MCF 10A (cell line): ENCODE data around the gene OR14I1. TPM values are rescaled to one million over a fixed set of nuclear protein-coding genes. Genes with fewer than 3 reads are reported as not detected.

Source experiments
- BruUV-seq: library from RNA; stranded (reverse); fragments of 400-500 nt; replicated peaks from 2 replicates; lab custom pipeline; 2021; lab: Mats Ljungman, UMichigan
- CTCF ChIA-PET: fragments of 300-600 bp; sonication (Branson Sonifier 250); formaldehyde crosslinking; extraction: SDS; loops from one replicate; lab custom pipeline; 2021; ENCODE audit warnings: antibody characterized with exemption, inconsistent platforms; lab: Yijun Ruan, JAX
- POLR2A ChIA-PET: fragments of 300-600, 350-650 bp; sonication (Branson Sonifier 250); formaldehyde crosslinking; extraction: SDS; loops from one replicate; lab custom pipeline; 2020; ENCODE audit warnings: antibody characterized with exemption, inconsistent platforms; lab: Yijun Ruan, JAX
- DNase-seq: peaks from one replicate; pipeline ENCODE4 v3.0.0-alpha.2; 2018; ENCODE audit not compliant: unreplicated experiment
- H3K27ac Mint-ChIP-seq: one replicate; pipeline ENCODE4 v1.8.0; 2022; ENCODE audit warnings: mild to moderate bottlenecking, low read depth, mixed read lengths; ENCODE audit not compliant: unreplicated experiment
- H3K27me3 Mint-ChIP-seq: one replicate; pipeline ENCODE4 v1.8.0; 2022; ENCODE audit warnings: mixed read lengths; ENCODE audit not compliant: insufficient read depth, unreplicated experiment
- H3K36me3 Mint-ChIP-seq: one replicate; pipeline ENCODE4 v1.8.0; 2022; ENCODE audit warnings: mild to moderate bottlenecking, moderate library complexity, mixed read lengths; ENCODE audit not compliant: insufficient read depth, unreplicated experiment
- H3K4me1 Mint-ChIP-seq: one replicate; pipeline ENCODE4 v1.8.0; 2022; ENCODE audit warnings: mixed read lengths; ENCODE audit not compliant: insufficient read depth, unreplicated experiment
- H3K4me3 Mint-ChIP-seq: one replicate; pipeline ENCODE4 v1.8.0; 2022; ENCODE audit warnings: mild to moderate bottlenecking, moderate library complexity, mixed read lengths; ENCODE audit not compliant: unreplicated experiment
- H3K9me3 Mint-ChIP-seq: one replicate; pipeline ENCODE4 v1.8.0; 2022; ENCODE audit warnings: mixed read lengths; ENCODE audit not compliant: unreplicated experiment
- intact Hi-C: fragments of 100-400 bp; cut with micrococcal nuclease; formaldehyde crosslinking; loops from 2 replicates; pipeline ENCODE4 v1.14.1; 2022
- total RNA-seq: library from RNA; stranded (reverse); gene quantifications from 2 replicates; pipeline ENCODE4 v1.2.3, GENCODE V29; 2022
- TF ChIP-seq, protein P1 (sequence below): fragments of 200-600 bp; IDR thresholded peaks from one replicate; pipeline ENCODE4 v1.8.0; 2022; ENCODE audit warnings: antibody characterized with exemption, mild to moderate bottlenecking; ENCODE audit not compliant: unreplicated experiment

Gene OR14I1
- total RNA-seq, 1 experiment from 2014 or later: not detected

DNA sequence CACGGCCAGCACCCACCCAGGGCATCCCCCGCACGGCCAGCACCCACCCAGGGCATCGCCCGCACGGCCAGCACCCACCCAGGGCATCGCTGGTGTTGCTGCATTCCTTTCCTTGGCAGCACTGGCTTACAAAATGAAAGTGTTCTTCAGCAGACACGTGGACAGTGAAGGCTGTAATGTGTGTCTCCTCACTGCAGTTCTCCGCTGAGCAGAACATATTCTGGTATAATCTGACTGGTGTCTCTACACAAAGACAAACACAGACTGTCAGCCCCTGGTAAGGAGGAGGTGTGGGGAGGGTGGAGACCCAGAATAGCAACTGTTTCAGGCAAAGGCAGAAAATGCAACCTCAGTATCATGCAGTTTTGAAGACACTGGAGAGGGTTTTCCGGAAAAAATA lies 45.6 kb upstream of the OR14I1 start:
- TF ChIP-seq, protein P1, sequence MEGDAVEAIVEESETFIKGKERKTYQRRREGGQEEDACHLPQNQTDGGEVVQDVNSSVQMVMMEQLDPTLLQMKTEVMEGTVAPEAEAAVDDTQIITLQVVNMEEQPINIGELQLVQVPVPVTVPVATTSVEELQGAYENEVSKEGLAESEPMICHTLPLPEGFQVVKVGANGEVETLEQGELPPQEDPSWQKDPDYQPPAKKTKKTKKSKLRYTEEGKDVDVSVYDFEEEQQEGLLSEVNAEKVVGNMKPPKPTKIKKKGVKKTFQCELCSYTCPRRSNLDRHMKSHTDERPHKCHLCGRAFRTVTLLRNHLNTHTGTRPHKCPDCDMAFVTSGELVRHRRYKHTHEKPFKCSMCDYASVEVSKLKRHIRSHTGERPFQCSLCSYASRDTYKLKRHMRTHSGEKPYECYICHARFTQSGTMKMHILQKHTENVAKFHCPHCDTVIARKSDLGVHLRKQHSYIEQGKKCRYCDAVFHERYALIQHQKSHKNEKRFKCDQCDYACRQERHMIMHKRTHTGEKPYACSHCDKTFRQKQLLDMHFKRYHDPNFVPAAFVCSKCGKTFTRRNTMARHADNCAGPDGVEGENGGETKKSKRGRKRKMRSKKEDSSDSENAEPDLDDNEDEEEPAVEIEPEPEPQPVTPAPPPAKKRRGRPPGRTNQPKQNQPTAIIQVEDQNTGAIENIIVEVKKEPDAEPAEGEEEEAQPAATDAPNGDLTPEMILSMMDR: no peak
- H3K27me3 Mint-ChIP-seq: no peaks in the 10 kb centered on the region
- no TSS peak for BruUV-seq
- POLR2A ChIA-PET: no interaction called here
- H3K4me1 Mint-ChIP-seq: peaks cover 9% of the 10 kb centered on the region
- no peak overlapping the region for H3K4me3 Mint-ChIP-seq
- no peak for DNase-seq
- H3K9me3 Mint-ChIP-seq: no peaks in the 10 kb centered on the region
- intact Hi-C loops: no loop called here
- no peak overlapping the region for H3K27ac Mint-ChIP-seq
- H3K36me3 Mint-ChIP-seq: peaks cover 6% of the 10 kb centered on the region
- CTCF ChIA-PET: interaction anchor here (0.6 to 1.2 kb wide), 4 partner anchors 10 to 125 kb away, joined by 3 to 4 read pairs (median 4); no protein-coding TSS in a partner anchor

DNA sequence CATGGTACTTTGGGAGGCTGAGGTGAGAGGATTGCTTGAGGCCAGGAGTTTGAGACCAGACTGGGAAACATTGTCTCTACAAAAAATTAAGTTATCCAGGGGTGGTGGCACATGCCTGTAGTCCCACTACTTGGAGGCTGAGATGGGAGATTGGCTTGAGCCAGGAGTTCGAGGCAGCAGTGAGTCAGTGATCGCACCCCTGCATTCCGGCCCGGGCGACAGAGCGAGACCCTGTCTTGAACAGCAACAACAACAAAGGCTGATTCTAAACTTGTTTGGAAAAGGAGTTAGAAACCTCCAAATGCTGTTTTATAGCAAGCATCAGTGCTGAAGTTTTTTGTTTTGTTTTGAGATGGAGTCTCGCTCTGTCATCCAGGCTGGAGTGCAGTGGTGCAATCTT lies 38.3 kb upstream of the OR14I1 start:
- ChIA-PET POLR2A (no interaction called here), CTCF (no interaction called here)
- no peak overlapping the region for H3K4me3 Mint-ChIP-seq
- H3K27me3 Mint-ChIP-seq: no peaks in the 10 kb centered on the region
- no TSS peak for BruUV-seq
- H3K27ac Mint-ChIP-seq: no peak overlapping the region
- TF ChIP-seq, protein P1: no peak
- no peak for DNase-seq
- H3K9me3 Mint-ChIP-seq: no peaks in the 10 kb centered on the region
- H3K4me1 Mint-ChIP-seq: no peaks in the 10 kb centered on the region
- intact Hi-C loops: no loop called here
- H3K36me3 Mint-ChIP-seq: no peaks in the 10 kb centered on the region

DNA sequence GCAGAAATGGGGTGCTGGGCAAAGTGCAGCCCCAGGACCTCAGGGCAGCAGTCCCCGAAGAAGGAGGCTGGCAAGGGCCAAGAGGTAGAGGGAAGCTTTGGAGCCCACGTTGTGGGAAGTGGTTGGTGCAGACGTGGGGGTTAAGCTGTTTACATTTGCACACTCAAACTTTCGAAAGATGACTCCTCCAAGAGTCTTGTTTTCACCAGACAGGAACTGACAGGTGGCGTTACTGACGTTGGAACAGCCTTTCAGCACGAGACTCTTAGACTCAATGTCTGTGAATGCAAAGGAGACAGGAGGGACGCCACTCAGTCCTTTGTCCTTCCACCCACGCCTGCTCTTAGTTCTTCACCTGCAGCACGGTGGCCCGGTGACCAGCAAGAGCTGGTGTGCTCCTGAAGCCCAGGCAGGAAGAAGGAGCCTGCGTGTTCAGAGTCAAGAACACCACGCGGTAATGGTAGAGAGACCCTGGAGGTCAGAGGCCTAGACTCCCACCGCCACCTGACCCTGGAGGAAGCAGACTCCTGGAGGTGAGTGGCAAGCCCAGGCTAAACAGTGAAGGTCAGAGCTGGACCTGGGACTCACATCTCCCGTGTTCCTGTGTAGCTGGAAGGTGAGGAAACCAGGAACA lies 37.1 kb upstream of the OR14I1 start:
- H3K9me3 Mint-ChIP-seq: peaks cover 10% of the 10 kb centered on the region
- DNase-seq: no peak
- CTCF ChIA-PET: interaction anchor here (0.5 to 1.1 kb wide), 5 partner anchors 9 to 1433 kb away, joined by 3 to 4 read pairs (median 3); partner anchors contain the start of gene OR14I1
- H3K4me3 Mint-ChIP-seq: no peak overlapping the region
- no peaks in the 10 kb centered on the region for H3K36me3 Mint-ChIP-seq
- no TSS peak for BruUV-seq
- POLR2A ChIA-PET: interaction anchor here (0.7 kb wide), 1 partner anchor 86 kb away, joined by 3 read pairs; the partner anchor contains the start of gene SH3BP5L
- TF ChIP-seq, protein P1: no peak
- no peaks in the 10 kb centered on the region for H3K4me1 Mint-ChIP-seq
- intact Hi-C loops: no loop called here
- H3K27me3 Mint-ChIP-seq: no peaks in the 10 kb centered on the region
- H3K27ac Mint-ChIP-seq: no peak overlapping the region

DNA sequence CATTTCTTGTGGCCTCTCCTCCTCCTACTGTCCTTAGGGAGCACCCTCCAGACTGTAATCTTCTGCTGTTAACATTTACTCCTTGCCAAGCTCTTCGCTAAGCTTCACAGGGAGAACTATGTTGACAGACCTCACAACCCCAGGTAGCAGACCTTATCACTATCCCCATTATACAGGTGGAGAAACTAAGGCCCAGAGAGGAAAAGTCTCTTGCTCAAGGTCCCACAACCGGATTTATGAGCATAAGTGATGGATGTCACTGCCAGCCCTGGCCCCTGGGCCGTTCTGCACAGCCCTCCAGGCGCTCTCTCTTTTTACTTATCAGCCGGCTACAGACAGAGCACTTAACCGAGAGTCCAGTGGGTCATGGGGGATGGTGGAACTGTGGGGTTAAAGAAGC lies 34.9 kb upstream of the OR14I1 start:
- Mint-ChIP-seq H3K9me3 (peaks cover 17% of the 10 kb centered on the region), H3K27me3 (no peaks in the 10 kb centered on the region), H3K27ac (no peak overlapping the region), H3K36me3 (no peaks in the 10 kb centered on the region), H3K4me1 (no peaks in the 10 kb centered on the region), H3K4me3 (no peak overlapping the region)
- intact Hi-C loops: no loop called here
- no peak for DNase-seq
- POLR2A ChIA-PET: no interaction called here
- TF ChIP-seq, protein P1: no peak
- BruUV-seq: no TSS peak
- CTCF ChIA-PET: interaction anchor here (0.9 kb wide), 1 partner anchor 34 kb away, joined by 3 read pairs; no protein-coding TSS in a partner anchor
